Activated CD8-positive, alpha-beta T cell treated with anti-CD3 and anti-CD28 coated beads for 36 hours (primary cell): Measurements from ENCODE around the gene MCU. TPM values are rescaled to one million over a fixed set of nuclear protein-coding genes. Genes with fewer than 3 reads are reported as not detected.
"Not testable (repeated sequence)": the region's sequence is repeated elsewhere in the genome, so short reads cannot be mapped to it uniquely, and the experiment has no call there.

Experiments used
- ATAC-seq: fragments of 200-7000 bp; cut with Tn5 transposase; one replicate; pipeline ENCODE4 v1.10.0; 2021; ENCODE audit warnings: mild to moderate bottlenecking, moderate library complexity
- CTCF ChIA-PET: fragments of 350-600 bp; sonication (Branson Sonifier 250); formaldehyde crosslinking; loops from one replicate; lab custom pipeline; 2021; ENCODE audit warnings: antibody characterized with exemption; lab: Charles Lee
- POLR2A ChIA-PET: fragments of 350-600 bp; sonication (Branson Sonifier 250); formaldehyde crosslinking; loops from one replicate; lab custom pipeline; 2021; ENCODE audit warnings: antibody characterized with exemption; lab: Charles Lee
- DNase-seq: peaks from one replicate; pipeline ENCODE4 v3.0.0-alpha.2; 2020
- H3K27ac Mint-ChIP-seq: one replicate; pipeline ENCODE4 v1.8.0; 2021; ENCODE audit warnings: mild to moderate bottlenecking, mixed read lengths
- H3K27me3 Mint-ChIP-seq: one replicate; pipeline ENCODE4 v1.8.0; 2021; ENCODE audit warnings: mixed read lengths
- H3K36me3 Mint-ChIP-seq: one replicate; pipeline ENCODE4 v1.8.0; 2021; ENCODE audit warnings: low read depth, mixed read lengths
- H3K4me1 Mint-ChIP-seq: one replicate; pipeline ENCODE4 v1.8.0; 2021; ENCODE audit warnings: low read depth, mixed read lengths
- H3K4me3 Mint-ChIP-seq: one replicate; pipeline ENCODE4 v1.8.0; 2021; ENCODE audit warnings: mild to moderate bottlenecking, moderate library complexity, mixed read lengths
- H3K9me3 Mint-ChIP-seq: one replicate; pipeline ENCODE4 v1.8.0; 2021; ENCODE audit warnings: mixed read lengths
- CTCF ChIP-seq: fragments of 200-600 bp; IDR thresholded peaks from one replicate; pipeline ENCODE4 v1.8.0; 2022; ENCODE audit warnings: antibody characterized with exemption, mild to moderate bottlenecking
- intact Hi-C: fragments of 100-400 bp; cut with micrococcal nuclease; formaldehyde crosslinking; loops from one replicate; pipeline ENCODE4 v1.10.0; 2022
- total RNA-seq, 2 experiments: library from RNA; stranded (reverse); gene quantifications; one replicate each; pipeline ENCODE4 v1.2.3, GENCODE V29; 2021

MCU gene
- total RNA-seq, 2 experiments from 2014 or later = 17.1 to 18.3 TPM

- Mint-ChIP-seq H3K9me3 (no peaks in the 10 kb centered on the region), H3K4me1 (no peaks in the 10 kb centered on the region), H3K27ac (no peak overlapping the region), H3K36me3 (no peaks in the 10 kb centered on the region), H3K4me3 (no peak overlapping the region), H3K27me3 (peaks cover 4% of the 10 kb centered on the region)
- POLR2A ChIA-PET = interaction anchor here (0.6 kb wide), 1 partner anchor 61 kb away, joined by 5 read pairs; no protein-coding TSS in a partner anchor
- no peak for TF ChIP-seq CTCF
- ATAC-seq = no peak
- CTCF ChIA-PET = no interaction called here
- intact Hi-C loops = no loop called here
- DNase-seq = no peak
Measured at GRCh38 chr10:72895236-72895850, 203.4 kb downstream of the MCU start.

- H3K36me3 Mint-ChIP-seq = no peaks in the 10 kb centered on the region
- ChIA-PET POLR2A (no interaction called here), CTCF (interaction anchor here (1.3 kb wide), 1 partner anchor 29 kb away, joined by 3 read pairs; no protein-coding TSS in a partner anchor)
- H3K27me3 Mint-ChIP-seq = peaks cover 2% of the 10 kb centered on the region
- no peaks in the 10 kb centered on the region for H3K9me3 Mint-ChIP-seq
- TF ChIP-seq CTCF = no peak
- no peak overlapping the region for H3K27ac Mint-ChIP-seq
- no peaks in the 10 kb centered on the region for H3K4me1 Mint-ChIP-seq
- H3K4me3 Mint-ChIP-seq = no peak overlapping the region
- no peak for DNase-seq
- intact Hi-C loops = no loop called here
- ATAC-seq = no peak
Measured at GRCh38 chr10:72898616-72899015, 206.7 kb downstream of the MCU start.

- no peaks in the 10 kb centered on the region for H3K4me1 Mint-ChIP-seq
- CTCF ChIA-PET = no interaction called here
- intact Hi-C loops = no loop called here
- no peak for ATAC-seq
- H3K27me3 Mint-ChIP-seq = no peaks in the 10 kb centered on the region
- H3K9me3 Mint-ChIP-seq = no peaks in the 10 kb centered on the region
- H3K27ac Mint-ChIP-seq = no peak overlapping the region
- no peak for TF ChIP-seq CTCF
- H3K36me3 Mint-ChIP-seq = no peaks in the 10 kb centered on the region
- no peak for DNase-seq
- POLR2A ChIA-PET = interaction anchor here (0.5 kb wide), 1 partner anchor 181 kb away, joined by 3 read pairs; no protein-coding TSS in a partner anchor
- H3K4me3 Mint-ChIP-seq = no peak overlapping the region
Measured at GRCh38 chr10:72899545-72899944, 207.6 kb downstream of the MCU start.

- H3K4me3 Mint-ChIP-seq, CTCF ChIA-PET, H3K4me1 Mint-ChIP-seq, POLR2A ChIA-PET, H3K9me3 Mint-ChIP-seq, H3K27me3 Mint-ChIP-seq, intact Hi-C loops, ATAC-seq, DNase-seq, H3K36me3 Mint-ChIP-seq, H3K27ac Mint-ChIP-seq: not testable (repeated sequence)
Measured at GRCh38 chr10:72903941-72904446, 212.1 kb downstream of the MCU start.

GRCh38 chr10:72904806-72905205, 212.9 kb downstream of the MCU start:
- POLR2A ChIA-PET = no interaction called here
- Mint-ChIP-seq H3K27me3 (no peaks in the 10 kb centered on the region), H3K27ac (no peak overlapping the region), H3K4me1 (no peaks in the 10 kb centered on the region), H3K4me3 (no peak overlapping the region), H3K36me3 (no peaks in the 10 kb centered on the region), H3K9me3 (no peaks in the 10 kb centered on the region)
- DNase-seq (no peak), ATAC-seq (no peak)
- CTCF ChIA-PET = no interaction called here
- TF ChIP-seq CTCF = no peak
- intact Hi-C loops = no loop called here
